Measurements from ENCODE around the gene TNRC6A.

TNRC6A gene

DNA sequence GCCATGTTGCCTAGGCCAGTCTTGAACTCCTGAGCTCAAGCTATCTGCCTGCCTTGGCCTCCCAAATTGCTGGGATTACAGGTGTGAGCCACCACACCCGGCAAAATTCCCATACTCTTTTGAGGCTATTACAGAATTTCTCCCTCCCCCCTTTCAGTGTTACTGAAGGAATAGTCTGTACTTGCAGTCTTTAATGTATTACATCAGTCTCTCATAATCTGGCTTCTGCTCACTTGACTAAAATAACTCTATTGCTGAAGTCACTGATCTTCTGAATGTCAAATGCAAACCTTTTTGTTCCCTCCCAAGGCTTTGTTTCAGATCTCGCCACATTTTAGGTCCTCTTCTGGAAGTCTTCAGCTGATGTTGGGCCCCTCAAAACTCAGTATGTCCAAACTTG lies 51.8 kb downstream of the TNRC6A start:
- DNase-seq = no peak
- TF ChIP-seq, protein P1, sequence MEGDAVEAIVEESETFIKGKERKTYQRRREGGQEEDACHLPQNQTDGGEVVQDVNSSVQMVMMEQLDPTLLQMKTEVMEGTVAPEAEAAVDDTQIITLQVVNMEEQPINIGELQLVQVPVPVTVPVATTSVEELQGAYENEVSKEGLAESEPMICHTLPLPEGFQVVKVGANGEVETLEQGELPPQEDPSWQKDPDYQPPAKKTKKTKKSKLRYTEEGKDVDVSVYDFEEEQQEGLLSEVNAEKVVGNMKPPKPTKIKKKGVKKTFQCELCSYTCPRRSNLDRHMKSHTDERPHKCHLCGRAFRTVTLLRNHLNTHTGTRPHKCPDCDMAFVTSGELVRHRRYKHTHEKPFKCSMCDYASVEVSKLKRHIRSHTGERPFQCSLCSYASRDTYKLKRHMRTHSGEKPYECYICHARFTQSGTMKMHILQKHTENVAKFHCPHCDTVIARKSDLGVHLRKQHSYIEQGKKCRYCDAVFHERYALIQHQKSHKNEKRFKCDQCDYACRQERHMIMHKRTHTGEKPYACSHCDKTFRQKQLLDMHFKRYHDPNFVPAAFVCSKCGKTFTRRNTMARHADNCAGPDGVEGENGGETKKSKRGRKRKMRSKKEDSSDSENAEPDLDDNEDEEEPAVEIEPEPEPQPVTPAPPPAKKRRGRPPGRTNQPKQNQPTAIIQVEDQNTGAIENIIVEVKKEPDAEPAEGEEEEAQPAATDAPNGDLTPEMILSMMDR (IDR thresholded peaks at IDR 0.05; ENCODE audit: low read depth, low read length, missing control alignments) = no peak
- no peak overlapping the region for H3K27ac ChIP-seq
- H3K36me3 ChIP-seq (replicated peaks) = peaks cover 35% of the 10 kb centered on the region
- in situ Hi-C loops (cut with HindIII; ENCODE audit: low pct_ligation_motif_present, low sequenced_read_pairs) = no loop called here
- H3K27me3 ChIP-seq (replicated peaks) = no peaks in the 10 kb centered on the region
- no peak overlapping the region for H3K4me3 ChIP-seq (ENCODE audit: low read depth, low read length)

DNA sequence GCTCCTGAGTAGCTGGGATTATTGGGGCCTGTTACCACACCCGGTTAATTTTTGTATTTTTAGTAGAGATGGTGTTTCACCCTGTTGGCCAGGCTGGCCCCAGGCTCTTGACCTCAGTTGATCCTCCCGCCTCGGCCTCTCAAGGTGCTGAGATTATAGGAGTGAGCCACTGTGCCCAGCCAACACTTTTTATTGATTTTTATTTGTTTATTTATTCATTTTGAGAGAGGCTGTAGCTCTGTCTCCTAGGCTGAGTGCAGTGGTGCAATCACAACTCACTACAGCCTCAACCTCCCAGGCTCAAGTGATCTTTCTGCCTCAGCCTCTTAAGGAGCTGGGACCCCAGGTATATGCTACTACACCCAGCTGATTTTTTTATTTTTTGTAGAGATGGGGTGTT lies 54.7 kb downstream of the TNRC6A start:
- in situ Hi-C loops (cut with HindIII; ENCODE audit: low pct_ligation_motif_present, low sequenced_read_pairs) = no loop called here
- no peak overlapping the region for H3K4me3 ChIP-seq (ENCODE audit: low read depth, low read length)
- no peak for DNase-seq
- peaks cover 28% of the 10 kb centered on the region for H3K36me3 ChIP-seq (replicated peaks)
- H3K27me3 ChIP-seq (replicated peaks) = no peaks in the 10 kb centered on the region
- H3K27ac ChIP-seq = no peak overlapping the region
- TF ChIP-seq, protein P1 (IDR thresholded peaks at IDR 0.05; ENCODE audit: low read depth, low read length, missing control alignments) = no peak

DNA sequence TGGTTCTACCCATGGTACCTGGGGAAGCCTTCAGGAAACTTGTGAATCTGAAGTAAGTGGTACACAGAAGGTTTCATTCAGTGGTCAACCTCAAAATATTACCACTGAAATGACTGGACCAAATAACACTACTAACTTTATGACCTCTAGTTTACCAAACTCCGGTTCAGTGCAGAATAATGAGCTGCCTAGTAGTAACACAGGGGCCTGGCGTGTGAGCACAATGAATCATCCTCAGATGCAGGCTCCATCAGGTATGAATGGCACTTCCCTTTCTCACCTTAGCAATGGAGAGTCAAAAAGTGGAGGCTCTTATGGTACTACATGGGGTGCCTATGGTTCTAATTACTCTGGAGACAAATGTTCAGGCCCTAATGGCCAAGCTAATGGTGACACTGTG lies 60.4 kb downstream of the TNRC6A start:
- Histone ChIP-seq H3K36me3 (replicated peaks) (peaks cover 44% of the 10 kb centered on the region), H3K27me3 (replicated peaks) (no peaks in the 10 kb centered on the region), H3K27ac (no peak overlapping the region), H3K4me3 (ENCODE audit: low read depth, low read length) (no peak overlapping the region)
- TF ChIP-seq, protein P1 (IDR thresholded peaks at IDR 0.05; ENCODE audit: low read depth, low read length, missing control alignments) = no peak
- DNase-seq = no peak
- in situ Hi-C loops (cut with HindIII; ENCODE audit: low pct_ligation_motif_present, low sequenced_read_pairs) = no loop called here

DNA sequence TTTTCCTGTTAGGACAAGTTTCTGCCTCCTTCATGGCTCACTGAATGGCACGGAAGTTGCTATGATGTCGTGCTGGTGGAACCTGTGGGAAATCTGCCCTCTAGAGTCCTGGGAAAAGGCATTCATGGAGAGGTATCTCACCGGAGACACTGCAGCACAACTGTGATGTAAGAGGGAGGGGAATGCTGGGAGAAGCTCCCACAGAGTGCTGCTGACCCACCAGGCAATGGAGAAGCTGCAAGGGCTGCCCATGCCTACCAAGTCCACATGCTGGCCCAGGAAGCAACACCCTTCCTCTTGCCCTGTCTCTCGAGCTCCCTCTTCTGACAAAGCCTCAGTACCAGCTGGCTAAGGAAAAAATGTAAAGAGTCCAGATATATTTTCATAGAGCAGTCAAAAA lies 71.1 kb downstream of the TNRC6A start:
- DNase-seq = peak; percentile 23
- H3K27me3 ChIP-seq (replicated peaks) = no peaks in the 10 kb centered on the region
- in situ Hi-C loops (cut with HindIII; ENCODE audit: low pct_ligation_motif_present, low sequenced_read_pairs) = loop anchor here (25.0 kb wide), 1 partner anchor 238 kb away; no protein-coding TSS in a partner anchor
- TF ChIP-seq, protein P1 (IDR thresholded peaks at IDR 0.05; ENCODE audit: low read depth, low read length, missing control alignments) = peak; percentile 43
- no peak overlapping the region for H3K27ac ChIP-seq
- no peak overlapping the region for H3K4me3 ChIP-seq (ENCODE audit: low read depth, low read length)
- peaks cover 65% of the 10 kb centered on the region for H3K36me3 ChIP-seq (replicated peaks)

DNA sequence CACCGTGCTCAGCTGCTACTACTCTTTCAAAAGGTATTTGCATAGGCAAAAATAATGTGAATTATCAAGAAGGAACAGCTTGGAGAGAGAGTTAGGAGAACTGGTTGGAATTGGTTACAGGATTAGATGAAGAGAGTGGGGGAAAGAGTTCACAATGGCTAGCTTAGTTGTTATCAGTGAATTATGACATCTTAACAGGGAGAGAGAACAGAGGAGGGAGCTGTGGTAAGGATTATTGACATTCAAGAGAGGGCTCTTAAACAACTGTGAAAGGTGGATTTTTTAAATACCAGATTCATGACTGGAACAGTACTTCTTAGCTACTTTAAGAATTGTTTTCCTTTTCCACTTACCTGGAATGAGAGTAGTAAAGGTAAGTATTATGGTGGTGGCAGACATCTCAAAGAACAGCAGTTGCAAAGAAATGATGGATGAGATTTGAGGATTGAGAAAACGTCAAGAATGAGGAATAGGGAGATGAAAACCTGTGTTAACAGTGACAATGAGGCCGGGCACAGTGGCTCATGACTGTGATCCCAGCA lies 72.4 kb downstream of the TNRC6A start:
- Histone ChIP-seq H3K36me3 (replicated peaks) (peaks cover 76% of the 10 kb centered on the region), H3K4me3 (ENCODE audit: low read depth, low read length) (no peak overlapping the region), H3K27me3 (replicated peaks) (no peaks in the 10 kb centered on the region), H3K27ac (no peak overlapping the region)
- TF ChIP-seq, protein P1 (IDR thresholded peaks at IDR 0.05; ENCODE audit: low read depth, low read length, missing control alignments) = no peak
- DNase-seq = no peak
- in situ Hi-C loops (cut with HindIII; ENCODE audit: low pct_ligation_motif_present, low sequenced_read_pairs) = loop anchor here (25.0 kb wide), 1 partner anchor 240 kb away; no protein-coding TSS in a partner anchor

DNA sequence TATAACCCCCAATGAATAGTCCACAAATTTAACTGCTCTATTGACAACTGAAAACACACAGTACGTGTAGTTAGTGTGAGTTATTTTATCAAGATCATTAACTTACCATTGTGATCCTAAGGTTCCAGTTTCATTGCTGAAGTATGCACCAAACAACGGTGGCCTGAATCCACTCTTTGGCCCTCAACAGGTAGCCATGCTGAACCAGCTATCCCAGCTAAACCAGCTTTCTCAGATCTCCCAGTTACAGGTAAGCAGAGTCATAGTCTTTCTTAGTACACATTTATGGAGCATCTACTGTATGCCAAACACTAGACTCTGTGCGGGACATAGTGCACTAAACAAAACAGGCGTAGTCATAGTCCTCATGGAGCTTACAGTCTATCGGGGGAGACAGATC lies 76.0 kb downstream of the TNRC6A start:
- peaks cover 77% of the 10 kb centered on the region for H3K36me3 ChIP-seq (replicated peaks)
- DNase-seq = no peak
- no peak overlapping the region for H3K4me3 ChIP-seq (ENCODE audit: low read depth, low read length)
- TF ChIP-seq, protein P1 (IDR thresholded peaks at IDR 0.05; ENCODE audit: low read depth, low read length, missing control alignments) = no peak
- no peaks in the 10 kb centered on the region for H3K27me3 ChIP-seq (replicated peaks)
- H3K27ac ChIP-seq = no peak overlapping the region
- in situ Hi-C loops (cut with HindIII; ENCODE audit: low pct_ligation_motif_present, low sequenced_read_pairs) = loop anchor here (25.0 kb wide), 1 partner anchor 243 kb away; no protein-coding TSS in a partner anchor

All from brain microvascular endothelial cell (primary cell).